CD4-positive, alpha-beta T cell treated with Interleukin-17A for 4 hours (primary cell): ENCODE measurements around the gene SGO2.
"Not testable (repeated sequence)": the region's sequence is repeated elsewhere in the genome, so short reads cannot be mapped to it uniquely, and the experiment has no call there.

Source experiments
- DNase-seq: peaks from one replicate; pipeline ENCODE4 v3.0.0-alpha.2; 2020; ENCODE audit warnings: mixed read lengths

Gene SGO2

GRCh38 chr2:200525551-200525881 is 491 bp upstream of the SGO2 start:
- no peak for DNase-seq

GRCh38 chr2:200528228-200528627 is 2.2 kb downstream of the SGO2 start:
- no peak for DNase-seq

- no peak for DNase-seq
These were observed 7.7 kb downstream of the SGO2 start for GRCh38 chr2:200533754-200534153.

- DNase-seq = no peak
These were observed 8.6 kb downstream of the SGO2 start for GRCh38 chr2:200534572-200534971.

- DNase-seq = no peak
These were observed 12.1 kb downstream of the SGO2 start for GRCh38 chr2:200538139-200538538.

GRCh38 chr2:200540793-200541192 is 14.8 kb downstream of the SGO2 start:
- DNase-seq = no peak

- not testable (repeated sequence) for DNase-seq
These were observed 40.6 kb downstream of the SGO2 start for GRCh38 chr2:200566596-200566995.

GRCh38 chr2:200567932-200568331 is 41.9 kb downstream of the SGO2 start:
- no peak for DNase-seq

- no peak for DNase-seq
These were observed 50.0 kb downstream of the SGO2 start for GRCh38 chr2:200575957-200576356.

GRCh38 chr2:200577027-200577426 is 51.0 kb downstream of the SGO2 start:
- no peak for DNase-seq

- no peak for DNase-seq
These were observed 52.8 kb downstream of the SGO2 start for GRCh38 chr2:200578778-200579177.

- no peak for DNase-seq
These were observed 58.6 kb downstream of the SGO2 start for GRCh38 chr2:200584639-200585038.

GRCh38 chr2:200585340-200585729 is 59.3 kb downstream of the SGO2 start:
- DNase-seq = no peak

- peak; percentile 45 for DNase-seq
These were observed 60.0 kb downstream of the SGO2 start, which contains the start of gene AOX1 for GRCh38 chr2:200585730-200586643. AOX1 (plus strand) TSS chr2:200586014; CDS start chr2:200586109, 95 bp downstream.

GRCh38 chr2:200586644-200586975 is 60.6 kb downstream of the SGO2 start:
- DNase-seq = no peak

- no peak for DNase-seq
These were observed 61.1 kb downstream of the SGO2 start for GRCh38 chr2:200587007-200587616.

- DNase-seq = no peak
These were observed 62.2 kb downstream of the SGO2 start for GRCh38 chr2:200588076-200588678.

GRCh38 chr2:200590090-200590489 is 64.1 kb downstream of the SGO2 start:
- DNase-seq = no peak

GRCh38 chr2:200591308-200591707 is 65.3 kb downstream of the SGO2 start:
- no peak for DNase-seq

- no peak for DNase-seq
These were observed 66.5 kb downstream of the SGO2 start for GRCh38 chr2:200592406-200593075.

- no peak for DNase-seq
These were observed 67.9 kb downstream of the SGO2 start for GRCh38 chr2:200593905-200594304.

- DNase-seq = no peak
These were observed 69.9 kb downstream of the SGO2 start for GRCh38 chr2:200595913-200596312.

GRCh38 chr2:200596774-200597570 is 71.0 kb downstream of the SGO2 start:
- no peak for DNase-seq
